Embryonic facial prominence (tissue), 1 donor: ENCODE data around the gene C1QTNF12.

Experiments used
- DNase-seq: peaks from one replicate; pipeline ENCODE4 v3.0.0-alpha.2; 2016; ENCODE audit errors: extremely low spot score

Gene C1QTNF12

DNA sequence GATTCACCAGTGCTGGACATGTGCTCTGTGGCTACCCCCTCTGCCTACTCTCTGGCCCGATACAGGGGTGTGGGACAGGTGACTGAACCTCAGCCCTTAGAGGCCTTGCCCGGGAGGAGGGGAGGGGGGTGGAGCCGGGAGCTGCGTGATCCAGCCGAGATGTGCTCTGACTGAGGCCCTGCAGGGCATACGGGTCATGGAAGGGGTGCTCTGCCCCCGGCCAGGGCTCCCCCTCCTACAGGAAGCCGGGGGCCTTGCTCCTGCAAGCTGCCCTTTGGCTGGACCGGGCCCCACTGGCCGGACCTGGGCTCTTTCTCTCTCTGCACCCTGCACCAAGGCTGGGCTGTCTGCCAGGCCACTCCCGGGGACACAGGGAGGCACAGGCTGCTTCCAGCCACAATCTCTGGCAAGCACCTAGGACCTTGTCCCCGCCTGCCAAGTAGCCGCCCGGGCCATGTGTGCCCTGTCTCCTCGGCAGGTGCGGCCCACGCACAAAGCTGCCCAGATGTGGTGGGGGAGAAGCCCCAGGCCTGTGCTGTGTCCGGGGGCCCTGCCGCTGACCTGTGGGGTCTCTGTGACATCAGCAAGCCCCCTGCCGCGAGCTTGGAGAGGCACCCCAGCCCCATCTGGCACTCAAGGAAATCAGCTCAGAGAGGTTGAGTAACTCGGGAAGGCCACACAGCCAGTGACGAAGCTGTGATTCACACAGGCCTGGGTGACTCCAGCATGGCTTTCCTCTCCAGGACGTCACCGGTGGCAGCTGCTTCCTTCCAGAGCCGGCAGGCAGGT, 35.2 kb upstream of the C1QTNF12 start:
- DNase-seq = no peak

- DNase-seq = no peak
These were observed 34.4 kb upstream of the C1QTNF12 start for GRCh38 chr1:1280782-1281481.

- DNase-seq = no peak
These were observed 32.5 kb upstream of the C1QTNF12 start for GRCh38 chr1:1279028-1279427.

- DNase-seq = no peak
These were observed 32.1 kb upstream of the C1QTNF12 start for GRCh38 chr1:1278620-1279019.

- no peak for DNase-seq
These were observed 29.3 kb upstream of the C1QTNF12 start for GRCh38 chr1:1275836-1276235.

GRCh38 chr1:1274931-1275431, 28.5 kb upstream of the C1QTNF12 start:
- DNase-seq = no peak

DNA sequence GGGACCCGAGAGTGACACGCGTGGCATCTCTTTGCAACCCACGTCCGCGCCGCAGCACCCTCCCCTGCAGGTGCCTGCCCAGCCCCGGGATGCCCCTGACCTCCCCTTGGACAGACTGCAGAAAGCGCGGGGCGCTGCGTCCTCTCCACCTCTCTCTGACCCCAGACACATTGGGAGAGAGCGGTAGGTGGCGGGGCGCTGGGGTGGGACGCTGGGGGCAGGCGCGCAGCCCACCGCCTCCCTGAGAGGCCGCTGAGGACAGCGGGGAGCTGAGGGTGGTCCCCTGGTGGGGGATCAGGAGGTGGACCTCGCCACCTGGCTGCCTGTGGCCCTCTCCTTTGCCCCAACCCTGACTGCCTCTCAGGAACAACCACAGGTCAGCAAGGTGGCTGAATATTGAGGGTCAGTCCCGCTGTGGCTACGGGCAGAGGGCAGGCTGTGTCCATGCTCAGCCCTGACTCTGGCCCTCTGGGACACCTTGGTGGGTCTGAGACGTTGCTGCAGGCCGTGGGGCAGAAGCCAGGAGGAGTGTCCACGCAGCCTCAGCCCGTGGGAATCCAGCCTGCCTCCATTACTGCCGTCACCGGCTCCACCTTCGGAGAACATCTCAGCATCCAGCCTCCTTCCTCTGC, 27.9 kb upstream of the C1QTNF12 start:
- DNase-seq = no peak

DNA sequence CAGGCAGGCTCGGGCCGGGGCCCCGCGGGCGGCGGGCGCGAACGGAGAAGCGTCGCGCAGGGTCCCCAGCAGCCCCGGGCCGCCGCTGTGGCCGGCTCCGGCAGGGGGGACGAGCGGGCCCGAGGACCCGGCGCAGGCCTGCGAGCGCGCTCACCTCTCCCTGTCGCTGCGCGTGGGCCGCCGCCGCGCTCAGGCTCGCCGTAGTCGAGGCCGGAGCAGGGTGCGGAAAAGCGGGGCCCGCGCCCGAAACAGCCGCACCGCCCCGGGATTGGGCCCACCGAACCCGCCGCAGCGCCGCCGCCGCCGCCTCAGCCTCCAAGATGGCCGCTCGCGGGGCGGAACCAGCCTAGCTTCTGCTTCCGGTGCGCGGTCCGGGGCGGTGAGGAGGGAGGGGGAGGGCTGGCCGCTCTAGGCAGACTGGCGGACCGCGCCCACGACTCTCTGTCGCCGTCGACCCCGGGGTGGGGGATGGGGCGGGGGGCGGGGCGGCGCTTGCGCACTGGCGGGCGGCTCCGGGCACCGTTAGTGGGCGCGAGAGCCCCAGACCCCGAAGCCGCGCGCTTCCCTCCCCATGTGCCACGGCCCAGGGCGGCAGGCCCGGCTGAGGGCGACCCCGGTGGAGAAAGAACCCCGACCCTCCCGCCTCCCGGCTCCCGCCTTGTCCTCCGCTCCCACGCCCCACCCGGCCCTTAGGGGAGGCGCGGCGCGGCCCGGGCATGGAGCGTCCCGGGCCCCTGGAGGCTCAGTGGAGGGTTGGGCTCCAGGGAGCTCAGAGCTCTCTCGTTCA, 27.2 kb upstream of the C1QTNF12 start, which contains the start of gene UBE2J2:
UBE2J2 (minus strand) TSS at position 343 of the 787 bp plus-strand sequence. CDS start 5,862 bp downstream, outside the sequence.
- DNase-seq = peak; percentile 90

DNA sequence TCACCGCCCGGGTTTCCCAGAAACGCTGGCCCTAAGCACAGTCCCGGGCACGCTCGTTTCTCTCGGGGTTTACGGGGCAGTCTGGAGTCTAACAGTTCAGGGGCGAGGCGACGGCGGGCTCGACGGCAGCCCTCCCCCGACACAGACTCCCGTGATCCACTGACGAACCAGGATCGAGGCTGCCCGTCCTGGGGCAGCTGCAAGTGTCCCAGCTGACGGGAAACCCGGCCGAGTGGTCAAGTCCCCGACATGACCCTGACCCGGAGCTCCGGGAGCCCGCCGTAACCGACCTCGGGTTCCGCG, 26.6 kb upstream of the C1QTNF12 start:
- no peak for DNase-seq

DNA sequence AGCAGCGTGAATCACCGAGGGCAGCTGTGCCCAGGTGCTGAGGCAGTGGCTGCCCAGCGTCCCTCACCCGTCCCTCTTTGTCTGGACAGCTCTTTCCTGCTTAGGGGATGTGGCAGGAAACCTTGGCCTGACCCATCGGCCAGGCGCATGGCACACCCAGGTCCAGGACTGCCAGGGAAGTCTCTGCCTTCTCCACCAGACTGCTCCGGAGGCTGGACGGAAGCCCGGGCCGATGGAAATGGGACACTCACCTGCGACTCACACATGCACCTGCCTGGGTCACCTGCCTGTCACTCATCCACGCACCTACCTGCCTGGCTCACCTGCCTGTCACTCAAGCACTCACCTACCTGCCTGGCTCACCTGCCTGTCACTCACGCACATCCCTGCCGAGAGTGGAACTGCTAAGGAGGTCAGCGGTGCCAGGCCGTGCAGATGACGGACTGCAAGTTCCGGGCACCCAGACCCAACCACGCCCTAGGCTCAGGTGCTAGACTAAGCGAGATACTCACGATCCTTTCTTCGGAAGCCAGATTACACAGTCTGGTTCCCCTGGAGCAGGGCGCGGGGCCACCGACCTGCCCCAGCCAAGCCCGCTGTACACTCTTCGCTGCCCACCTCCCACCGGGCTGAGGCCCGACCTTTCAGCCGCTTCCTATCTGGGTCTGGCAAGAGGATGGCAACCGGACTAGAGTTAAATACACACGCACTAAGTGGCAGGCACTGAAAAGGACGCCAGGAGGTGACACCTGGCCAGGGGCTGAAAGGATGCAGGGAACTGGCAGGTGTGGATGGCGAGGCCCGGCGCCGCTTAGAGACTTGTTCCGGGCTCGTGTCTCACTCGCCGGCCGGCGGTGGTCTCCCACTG, 26.1 kb upstream of the C1QTNF12 start:
- DNase-seq = no peak

- no peak for DNase-seq
These were observed 24.3 kb upstream of the C1QTNF12 start for GRCh38 chr1:1270813-1271212.

GRCh38 chr1:1268284-1268682, 21.8 kb upstream of the C1QTNF12 start:
- DNase-seq = no peak

- DNase-seq = no peak
These were observed 21.2 kb upstream of the C1QTNF12 start for GRCh38 chr1:1267488-1268283.

GRCh38 chr1:1264868-1265272, 18.3 kb upstream of the C1QTNF12 start:
- no peak for DNase-seq

DNA sequence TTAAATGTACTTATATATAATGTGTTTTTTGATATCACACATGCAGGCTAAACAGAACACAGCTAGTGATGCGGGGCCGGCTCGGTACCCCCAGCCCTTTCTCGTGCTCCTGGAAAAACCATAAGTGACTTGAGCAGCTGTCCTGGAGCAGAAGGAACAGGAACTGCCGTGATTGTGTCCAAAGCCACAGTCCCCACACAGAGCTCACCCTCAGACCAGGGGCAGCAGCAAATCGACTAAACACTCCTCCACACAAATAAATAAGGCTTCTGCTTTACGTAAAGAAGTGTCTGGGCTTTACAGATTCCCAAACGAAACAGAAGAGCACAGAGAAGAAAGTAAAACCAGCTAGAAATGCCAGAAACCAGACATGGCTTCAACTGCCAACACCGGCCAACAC, 17.5 kb upstream of the C1QTNF12 start:
- no peak for DNase-seq

- DNase-seq = no peak
These were observed 16.2 kb upstream of the C1QTNF12 start for GRCh38 chr1:1262758-1263157.

DNA sequence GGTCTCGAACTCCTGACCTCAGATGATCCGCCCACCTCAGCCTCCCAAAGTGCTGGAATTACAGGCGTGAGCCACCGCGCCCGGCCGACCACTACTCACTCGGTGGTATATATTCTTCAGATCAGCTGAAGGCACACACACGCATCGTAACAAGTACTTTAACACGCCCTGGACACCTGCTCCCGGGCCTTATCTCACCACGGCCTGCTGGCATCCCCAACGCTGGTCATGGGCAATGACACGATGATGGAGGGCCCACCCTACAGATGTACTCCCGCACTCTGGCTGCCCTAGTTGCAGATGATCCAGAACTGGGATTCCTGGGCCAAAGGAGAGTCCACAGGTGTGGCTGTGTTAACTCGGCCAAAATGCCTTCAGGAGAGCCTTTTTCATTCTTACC, 15.5 kb upstream of the C1QTNF12 start:
- DNase-seq = no peak

- no peak for DNase-seq
These were observed 14.5 kb upstream of the C1QTNF12 start for GRCh38 chr1:1260843-1261560.

DNA sequence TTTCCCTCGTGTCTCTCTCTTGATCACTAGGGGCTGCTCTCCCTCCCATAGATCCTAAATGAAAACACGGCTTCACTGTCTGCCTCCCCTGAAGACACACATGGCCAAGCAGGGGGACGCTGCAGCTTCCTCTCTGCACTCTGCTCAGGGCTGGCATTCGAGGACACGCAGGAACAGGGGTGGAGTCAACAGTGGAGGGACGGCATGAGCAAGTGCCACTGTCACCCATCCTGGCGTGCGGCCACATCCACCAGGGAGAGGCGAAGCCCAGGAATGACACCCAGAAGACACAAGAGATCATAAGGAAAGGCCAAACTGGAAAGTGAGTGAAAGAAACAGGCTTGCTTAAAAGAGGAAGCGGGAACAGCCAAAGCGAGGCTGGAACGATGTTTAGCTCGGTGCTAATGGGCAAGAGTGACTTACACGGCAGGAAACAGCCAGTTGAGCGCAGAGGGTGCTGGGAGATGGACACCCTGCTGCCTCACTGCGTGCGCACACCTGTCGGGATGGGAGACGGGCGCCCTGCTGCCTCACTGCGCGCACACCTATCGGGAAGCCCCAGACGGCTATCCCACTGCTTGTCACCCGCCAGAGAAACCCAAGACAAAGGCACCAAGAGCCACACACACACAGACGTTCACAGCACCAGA, 13.6 kb upstream of the C1QTNF12 start:
- no peak for DNase-seq
